ELR (cell line): ENCODE data around the gene PHF13.

Experiments used
- DNase-seq: peaks from one replicate; pipeline ENCODE4 v3.0.0-alpha.2; 2015; ENCODE audit warnings: low read depth

Gene PHF13

DNA sequence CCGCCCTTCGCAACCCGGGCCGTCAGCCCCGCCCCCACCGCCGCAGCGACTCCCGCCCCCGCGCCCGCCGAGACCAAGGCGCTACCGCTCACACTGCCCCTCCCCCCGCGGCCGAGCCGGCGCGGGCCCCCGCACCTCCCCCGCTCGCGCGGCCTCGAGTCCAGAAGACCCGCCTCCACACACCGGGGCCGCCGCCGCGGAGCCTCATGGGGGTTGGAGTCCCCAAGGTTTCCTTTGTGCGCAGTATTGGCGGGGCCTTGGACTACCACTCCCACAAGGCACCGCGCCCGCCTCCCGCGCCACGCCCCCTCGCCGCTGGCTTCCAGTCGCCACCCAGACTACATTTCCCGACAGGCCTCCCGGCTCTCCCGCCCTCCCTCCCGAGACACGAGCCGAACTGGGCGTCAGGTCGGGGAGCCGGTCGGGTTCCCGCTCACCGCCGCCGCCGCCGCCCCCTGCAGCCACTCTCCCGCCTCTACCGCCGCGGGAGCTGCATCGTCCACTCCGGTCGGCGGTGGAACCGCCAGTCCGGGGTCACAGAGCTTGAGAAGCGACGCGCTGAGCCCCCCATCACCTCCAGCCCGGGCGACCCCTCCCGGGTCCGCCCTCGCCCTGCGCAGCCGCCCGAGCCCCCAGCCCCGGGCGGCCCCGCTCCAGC, at the start of gene PHF13:
Gene PHF13 (plus strand): TSS at position 371 of the 658 bp plus-strand sequence. CDS start 336 bp downstream, outside the sequence.
- DNase-seq: peak; percentile 98

DNA sequence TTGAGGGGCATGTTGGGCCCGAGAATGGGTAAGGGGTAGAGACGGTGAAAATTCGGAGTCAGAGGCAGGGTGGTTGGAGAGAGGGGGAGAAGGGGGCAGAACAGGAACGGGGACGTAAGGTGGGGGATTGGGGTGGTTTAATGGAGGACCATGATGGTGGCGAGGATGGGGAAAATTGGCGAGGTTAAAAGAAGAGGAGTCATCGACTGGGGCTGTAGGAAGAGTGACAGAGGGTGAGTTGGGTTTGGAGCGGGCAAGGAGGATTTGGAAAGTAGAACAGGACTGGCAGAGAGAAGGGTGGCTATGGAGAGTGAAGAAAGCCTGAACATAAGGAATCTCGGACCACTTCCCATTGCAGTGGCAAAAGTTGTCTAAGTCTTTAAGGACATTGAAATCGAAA, 44.5 kb upstream of the PHF13 start:
- no peak for DNase-seq

DNA sequence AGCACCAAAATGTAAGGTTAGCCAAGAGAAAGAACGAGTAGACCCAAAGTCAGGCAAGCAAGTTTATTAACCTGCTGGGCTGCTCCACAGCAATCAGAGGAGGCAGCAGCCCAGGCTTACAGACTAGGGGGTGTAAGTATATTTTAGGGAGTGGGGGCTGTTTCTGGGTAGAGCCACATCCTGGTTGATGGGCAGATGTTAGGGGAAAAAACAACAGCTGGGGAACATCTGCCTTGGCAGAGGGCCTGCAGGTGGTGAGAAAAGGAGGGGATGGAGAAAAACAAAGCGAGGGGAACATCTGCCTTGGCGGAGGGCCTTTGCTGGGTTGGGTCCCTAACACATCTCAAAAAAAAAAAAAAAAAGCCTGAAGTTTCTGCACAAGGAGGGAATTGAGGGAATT, 43.4 kb upstream of the PHF13 start:
- DNase-seq: no peak

DNA sequence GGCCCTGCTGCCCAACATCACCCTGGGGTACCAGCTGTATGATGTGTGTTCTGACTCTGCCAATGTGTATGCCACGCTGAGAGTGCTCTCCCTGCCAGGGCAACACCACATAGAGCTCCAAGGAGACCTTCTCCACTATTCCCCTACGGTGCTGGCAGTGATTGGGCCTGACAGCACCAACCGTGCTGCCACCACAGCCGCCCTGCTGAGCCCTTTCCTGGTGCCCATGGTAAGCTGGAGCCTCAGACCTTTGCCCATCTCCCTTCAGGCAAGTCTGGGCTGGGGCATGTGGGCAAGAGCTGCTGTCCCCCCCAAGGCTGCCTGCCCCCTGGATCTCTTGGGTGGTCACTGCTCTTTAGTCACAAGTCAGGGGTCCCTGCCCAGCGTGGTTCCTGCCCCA, 42.5 kb upstream of the PHF13 start:
- DNase-seq: no peak

DNA sequence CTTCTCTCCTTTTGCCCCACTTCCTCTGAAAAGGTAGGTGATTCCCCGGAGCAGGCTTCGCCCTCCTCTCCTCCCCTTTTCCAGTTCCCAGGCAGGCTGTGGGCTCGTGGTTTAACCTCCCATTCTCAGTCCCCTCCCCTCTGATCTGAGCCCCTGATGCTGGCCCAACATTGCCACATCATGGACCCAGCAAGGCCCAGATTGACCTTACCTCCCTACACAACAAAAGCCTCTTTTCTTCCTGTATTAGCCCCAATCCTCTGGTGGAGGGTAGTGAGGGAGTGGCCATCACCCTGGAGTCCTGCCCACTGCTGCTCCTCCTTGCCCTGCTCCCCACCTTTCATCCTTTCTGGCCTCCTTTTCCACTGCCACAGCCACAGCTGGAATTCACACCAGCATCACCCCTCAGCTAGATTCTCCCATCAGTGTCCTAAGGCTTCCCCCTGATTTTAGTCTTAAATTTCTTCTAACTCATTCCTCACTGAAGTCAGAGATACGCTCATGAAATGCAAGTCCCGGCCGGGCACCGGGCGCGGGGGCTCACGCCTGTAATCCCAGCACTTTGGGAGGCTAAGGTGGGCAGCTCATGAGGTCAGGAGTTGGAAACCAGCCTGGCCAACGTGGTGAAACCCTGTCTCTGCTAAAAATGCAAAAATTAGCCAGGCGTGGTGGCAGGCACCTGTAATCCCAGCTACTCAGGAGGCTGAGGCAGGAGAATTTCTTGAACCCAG, 40.7 kb upstream of the PHF13 start:
- DNase-seq: no peak

DNA sequence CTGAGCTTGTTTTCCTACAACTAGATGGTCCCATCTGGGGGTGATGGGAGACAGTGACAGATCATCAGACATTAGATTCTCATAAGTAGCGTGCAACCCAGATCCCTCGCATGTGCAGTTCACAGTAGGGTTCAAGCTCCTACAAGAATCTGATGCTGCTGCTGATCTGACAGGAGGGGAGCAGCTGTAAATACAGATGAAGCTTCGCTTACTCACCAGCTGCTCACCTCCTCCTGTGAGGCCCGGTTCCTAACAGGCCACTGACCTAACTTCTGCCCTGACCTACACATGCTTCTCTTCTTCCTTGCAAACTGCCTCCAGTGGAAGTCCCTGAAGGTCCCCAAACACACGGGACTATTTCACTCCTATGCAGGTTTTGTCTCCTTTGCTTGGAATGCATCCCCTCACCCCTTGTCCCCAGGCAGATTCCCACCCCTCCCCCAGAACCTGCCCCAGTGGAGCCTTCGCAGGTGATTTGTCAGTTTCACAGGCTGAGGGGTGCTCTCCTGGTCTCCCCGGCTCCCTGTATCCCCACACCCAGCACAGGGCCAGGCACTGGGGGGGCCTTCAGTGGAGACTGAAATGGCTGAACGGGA, 39.4 kb upstream of the PHF13 start:
- DNase-seq: peak; percentile 55

DNA sequence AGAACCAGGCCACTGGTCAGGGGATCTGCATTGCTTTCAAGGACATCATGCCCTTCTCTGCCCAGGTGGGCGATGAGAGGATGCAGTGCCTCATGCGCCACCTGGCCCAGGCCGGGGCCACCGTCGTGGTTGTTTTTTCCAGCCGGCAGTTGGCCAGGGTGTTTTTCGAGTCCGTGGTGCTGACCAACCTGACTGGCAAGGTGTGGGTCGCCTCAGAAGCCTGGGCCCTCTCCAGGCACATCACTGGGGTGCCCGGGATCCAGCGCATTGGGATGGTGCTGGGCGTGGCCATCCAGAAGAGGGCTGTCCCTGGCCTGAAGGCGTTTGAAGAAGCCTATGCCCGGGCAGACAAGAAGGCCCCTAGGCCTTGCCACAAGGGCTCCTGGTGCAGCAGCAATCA, 38.7 kb upstream of the PHF13 start:
- DNase-seq: no peak

DNA sequence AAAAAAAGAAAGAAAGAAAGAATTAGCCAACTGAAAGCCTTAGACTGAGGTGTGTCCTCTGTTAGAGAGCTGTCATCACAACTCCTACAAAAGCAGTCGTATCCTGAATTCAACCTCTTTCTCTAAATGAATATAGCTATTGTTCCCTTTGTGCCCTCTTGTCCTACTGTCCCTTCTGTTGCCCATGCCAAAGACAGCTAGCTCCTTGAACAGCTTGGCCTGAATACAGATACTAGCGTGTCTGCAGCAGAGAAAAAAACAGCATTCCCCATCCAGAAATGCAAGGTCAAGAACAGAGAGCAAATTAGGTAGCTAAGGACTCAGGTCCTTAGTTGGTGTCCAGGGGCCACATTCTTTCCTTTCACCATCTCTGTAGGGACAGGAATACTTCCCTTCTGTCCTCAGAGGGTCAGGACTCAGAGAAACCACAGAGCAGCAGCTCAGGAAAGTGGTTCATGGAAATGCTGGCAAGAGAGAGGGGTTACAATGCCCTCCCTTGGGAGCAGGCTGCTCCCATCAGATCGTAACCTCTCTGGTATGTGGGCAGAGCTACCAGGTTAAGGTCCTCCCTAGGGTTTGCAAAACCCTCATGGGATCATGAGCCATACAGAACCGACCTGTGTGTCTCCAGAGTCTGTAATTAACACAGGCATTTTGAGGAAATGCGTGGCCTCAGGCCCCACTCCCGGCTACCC, 35.6 kb upstream of the PHF13 start:
- no peak for DNase-seq

DNA sequence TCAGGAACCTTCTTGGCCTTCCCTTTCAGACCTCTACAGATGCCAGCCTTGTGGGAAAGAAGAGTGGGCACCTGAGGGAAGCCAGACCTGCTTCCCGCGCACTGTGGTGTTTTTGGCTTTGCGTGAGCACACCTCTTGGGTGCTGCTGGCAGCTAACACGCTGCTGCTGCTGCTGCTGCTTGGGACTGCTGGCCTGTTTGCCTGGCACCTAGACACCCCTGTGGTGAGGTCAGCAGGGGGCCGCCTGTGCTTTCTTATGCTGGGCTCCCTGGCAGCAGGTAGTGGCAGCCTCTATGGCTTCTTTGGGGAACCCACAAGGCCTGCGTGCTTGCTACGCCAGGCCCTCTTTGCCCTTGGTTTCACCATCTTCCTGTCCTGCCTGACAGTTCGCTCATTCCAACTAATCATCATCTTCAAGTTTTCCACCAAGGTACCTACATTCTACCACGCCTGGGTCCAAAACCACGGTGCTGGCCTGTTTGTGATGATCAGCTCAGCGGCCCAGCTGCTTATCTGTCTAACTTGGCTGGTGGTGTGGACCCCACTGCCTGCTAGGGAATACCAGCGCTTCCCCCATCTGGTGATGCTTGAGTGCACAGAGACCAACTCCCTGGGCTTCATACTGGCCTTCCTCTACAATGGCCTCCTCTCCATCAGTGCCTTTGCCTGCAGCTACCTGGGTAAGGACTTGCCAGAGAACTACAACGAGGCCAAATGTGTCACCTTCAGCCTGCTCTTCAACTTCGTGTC, 34.7 kb upstream of the PHF13 start:
- DNase-seq: no peak

DNA sequence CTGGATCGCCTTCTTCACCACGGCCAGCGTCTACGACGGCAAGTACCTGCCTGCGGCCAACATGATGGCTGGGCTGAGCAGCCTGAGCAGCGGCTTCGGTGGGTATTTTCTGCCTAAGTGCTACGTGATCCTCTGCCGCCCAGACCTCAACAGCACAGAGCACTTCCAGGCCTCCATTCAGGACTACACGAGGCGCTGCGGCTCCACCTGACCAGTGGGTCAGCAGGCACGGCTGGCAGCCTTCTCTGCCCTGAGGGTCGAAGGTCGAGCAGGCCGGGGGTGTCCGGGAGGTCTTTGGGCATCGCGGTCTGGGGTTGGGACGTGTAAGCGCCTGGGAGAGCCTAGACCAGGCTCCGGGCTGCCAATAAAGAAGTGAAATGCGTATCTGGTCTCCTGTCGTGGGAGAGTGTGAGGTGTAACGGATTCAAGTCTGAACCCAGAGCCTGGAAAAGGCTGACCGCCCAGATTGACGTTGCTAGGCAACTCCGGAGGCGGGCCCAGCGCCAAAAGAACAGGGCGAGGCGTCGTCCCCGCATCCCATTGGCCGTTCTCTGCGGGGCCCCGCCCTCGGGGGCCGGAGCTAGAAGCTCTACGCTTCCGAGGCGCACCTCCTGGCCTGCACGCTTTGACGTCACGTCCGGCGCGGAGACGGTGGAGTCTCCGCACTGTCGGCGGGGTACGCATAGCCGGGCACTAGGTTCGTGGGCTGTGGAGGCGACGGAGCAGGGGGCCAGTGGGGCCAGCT, 34.0 kb upstream of the PHF13 start, which contains the start of gene ZBTB48:
Gene ZBTB48 (plus strand): TSS at position 621 of the 745 bp plus-strand sequence. CDS start 616 bp downstream, outside the sequence.
- peak; percentile 97 for DNase-seq

DNA sequence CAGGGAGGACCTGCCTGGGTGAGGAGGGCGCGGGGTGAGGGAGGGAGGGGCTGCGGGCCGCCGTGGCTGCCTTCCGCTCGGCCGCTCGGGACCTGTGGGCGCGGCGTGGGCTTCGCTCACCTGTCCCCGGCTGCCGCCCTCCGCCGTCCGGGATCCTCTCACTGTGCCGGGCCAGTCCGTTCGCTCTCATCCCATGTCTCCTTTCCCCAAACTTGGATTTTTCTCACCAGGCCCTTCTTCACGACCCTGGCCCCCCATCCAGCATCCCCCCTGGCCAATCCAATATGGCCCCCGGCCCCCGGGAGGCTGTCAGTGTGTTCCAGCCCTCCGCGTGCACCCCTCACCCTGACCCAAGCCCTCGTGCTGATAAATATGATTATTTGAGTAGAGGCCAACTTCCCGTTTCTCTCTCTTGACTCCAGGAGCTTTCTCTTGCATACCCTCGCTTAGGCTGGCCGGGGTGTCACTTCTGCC, 33.4 kb upstream of the PHF13 start:
- DNase-seq: no peak

DNA sequence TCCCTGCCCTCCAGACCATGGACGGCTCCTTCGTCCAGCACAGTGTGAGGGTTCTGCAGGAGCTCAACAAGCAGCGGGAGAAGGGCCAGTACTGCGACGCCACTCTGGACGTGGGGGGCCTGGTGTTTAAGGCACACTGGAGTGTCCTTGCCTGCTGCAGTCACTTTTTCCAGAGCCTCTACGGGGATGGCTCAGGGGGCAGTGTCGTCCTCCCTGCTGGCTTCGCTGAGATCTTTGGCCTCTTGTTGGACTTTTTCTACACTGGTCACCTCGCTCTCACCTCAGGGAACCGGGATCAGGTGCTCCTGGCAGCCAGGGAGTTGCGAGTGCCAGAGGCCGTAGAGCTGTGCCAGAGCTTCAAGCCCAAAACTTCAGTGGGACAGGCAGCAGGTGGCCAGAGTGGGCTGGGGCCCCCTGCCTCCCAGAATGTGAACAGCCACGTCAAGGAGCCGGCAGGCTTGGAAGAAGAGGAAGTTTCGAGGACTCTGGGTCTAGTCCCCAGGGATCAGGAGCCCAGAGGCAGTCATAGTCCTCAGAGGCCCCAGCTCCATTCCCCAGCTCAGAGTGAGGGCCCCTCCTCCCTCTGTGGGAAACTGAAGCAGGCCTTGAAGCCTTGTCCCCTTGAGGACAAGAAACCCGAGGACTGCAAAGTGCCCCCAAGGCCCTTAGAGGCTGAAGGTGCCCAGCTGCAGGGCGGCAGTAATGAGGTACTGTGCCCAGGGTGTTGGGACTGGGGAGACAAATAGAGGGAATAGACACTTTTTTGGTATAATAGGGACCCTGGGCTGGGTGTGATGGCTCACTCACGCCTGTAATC, 32.7 kb upstream of the PHF13 start:
- DNase-seq: peak; percentile 22

DNA sequence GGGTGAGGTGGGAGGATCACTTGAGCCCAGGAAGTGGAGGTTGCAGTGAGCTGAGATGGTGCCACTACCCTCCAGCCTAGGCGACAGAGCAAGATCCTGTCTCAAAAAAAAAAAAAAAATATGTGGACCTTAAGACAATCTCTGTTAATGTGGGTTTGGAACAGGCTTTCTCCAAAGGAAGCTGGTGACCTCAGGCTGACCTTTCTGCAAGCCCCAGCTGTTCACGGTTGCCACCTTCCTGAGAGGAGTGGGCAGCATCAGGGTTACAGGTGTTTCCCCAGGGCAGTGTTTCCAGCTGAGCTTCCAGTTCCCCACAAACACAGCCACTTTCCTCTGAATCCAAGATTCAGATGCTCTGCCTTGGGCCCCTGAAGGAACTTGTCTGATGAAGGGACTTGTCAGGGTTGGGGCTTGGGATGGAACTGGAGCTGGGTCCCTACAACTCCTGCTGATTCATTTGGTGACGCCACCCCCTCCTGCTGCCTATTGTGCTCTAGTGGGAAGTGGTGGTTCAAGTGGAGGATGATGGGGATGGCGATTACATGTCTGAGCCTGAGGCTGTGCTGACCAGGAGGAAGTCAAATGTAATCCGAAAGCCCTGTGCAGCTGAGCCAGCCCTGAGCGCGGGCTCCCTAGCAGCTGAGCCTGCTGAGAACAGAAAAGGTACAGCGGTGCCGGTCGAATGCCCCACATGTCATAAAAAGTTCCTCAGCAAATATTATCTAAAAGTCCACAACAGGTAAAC, 31.8 kb upstream of the PHF13 start:
- peak; percentile 12 for DNase-seq

DNA sequence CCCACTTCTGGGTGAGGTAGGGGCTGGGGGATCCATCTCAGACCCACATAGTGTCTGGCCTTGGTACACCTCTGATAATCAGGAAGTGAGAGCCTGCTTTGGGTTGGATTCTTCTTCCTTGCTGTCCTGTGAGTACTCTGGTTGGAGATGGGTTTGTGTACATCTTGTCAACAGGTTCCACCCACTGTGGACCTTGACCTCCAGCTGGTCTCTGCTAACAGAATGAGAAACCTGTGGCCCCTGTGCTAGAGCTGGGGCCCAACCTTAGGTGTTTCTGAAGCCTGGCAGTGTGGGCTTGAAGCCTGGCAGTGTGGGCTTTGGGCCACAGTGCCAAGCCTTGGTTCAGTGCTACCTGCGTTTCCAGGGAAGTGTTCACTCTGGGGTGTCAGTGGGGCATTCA, 31.2 kb upstream of the PHF13 start:
- no peak for DNase-seq

DNA sequence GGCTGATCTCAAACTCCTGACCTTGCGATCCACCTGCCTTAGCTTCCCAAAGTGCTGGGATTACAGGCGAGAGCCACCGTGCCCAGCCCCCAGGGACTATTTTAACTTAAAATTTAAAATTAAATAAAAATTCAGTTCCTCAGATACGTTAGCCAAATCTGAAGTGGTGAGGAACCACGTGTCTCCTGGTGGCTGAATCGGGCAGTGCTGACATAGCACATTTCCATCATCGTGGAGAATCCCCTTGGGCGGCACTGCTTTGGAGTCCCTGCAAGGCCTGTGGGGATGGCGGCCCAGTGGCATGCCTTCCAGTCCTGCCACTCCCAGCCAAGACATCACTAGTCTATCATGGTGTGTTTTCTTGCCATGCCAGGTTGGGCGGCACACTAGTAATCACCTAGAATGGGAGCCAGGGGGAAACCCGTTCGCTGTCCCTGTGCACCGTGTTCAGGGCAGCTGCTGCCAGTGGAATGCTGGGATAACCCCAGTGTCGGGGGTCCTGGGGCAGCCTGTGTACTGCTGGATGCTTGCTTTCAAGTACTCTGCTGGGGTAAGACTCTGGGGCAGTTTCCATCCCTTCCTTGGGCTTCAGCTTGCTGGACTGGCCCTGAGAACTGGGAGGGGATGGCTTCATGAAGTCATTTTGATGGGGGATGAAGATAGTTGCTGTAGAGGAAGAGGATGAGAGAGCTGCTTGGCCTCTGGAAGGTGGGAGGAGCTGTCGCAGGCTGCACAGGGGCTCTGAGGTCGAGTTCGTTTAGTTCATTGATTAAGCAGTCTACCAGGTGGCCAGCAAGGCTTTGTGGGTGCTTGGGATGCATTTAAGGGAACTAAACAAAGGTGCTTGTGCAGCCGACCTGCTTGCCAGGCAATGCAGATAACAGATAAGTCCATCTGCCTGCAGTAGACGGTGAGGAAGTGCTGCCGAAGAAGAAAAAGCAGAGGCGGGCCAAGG, 29.1 kb upstream of the PHF13 start:
- DNase-seq: peak; percentile 29

DNA sequence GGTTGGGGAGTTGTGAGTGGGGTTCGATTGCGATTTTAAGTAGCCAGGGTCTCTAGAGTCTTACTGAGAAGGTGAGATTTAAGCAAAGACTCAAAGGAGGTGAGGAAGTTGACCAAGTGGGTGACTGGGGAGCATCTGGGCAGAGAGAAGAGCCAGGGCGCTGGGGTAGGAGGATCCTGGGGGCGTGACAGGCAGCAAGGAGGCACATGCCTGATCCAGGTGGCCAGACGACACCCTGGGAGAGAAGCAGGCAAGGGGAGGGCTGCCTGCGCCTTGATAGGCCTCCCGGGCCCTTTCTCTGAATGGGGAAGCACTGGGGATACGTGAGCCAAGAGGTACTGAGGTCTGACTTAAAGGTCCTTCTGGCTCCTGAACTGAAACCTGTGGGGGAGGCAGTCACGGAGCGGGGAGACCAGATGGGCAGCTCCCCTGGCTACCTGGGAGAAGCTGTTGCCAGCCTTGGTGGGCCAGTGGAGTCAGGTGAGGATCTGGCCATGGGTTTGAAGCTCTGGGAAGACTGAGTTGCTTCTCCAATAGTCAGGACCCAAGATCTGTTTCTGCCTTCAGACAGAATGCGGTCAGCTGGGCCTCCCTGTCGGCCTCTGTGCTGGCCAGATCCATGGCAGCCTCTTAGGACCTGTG, 28.3 kb upstream of the PHF13 start:
- DNase-seq: no peak

DNA sequence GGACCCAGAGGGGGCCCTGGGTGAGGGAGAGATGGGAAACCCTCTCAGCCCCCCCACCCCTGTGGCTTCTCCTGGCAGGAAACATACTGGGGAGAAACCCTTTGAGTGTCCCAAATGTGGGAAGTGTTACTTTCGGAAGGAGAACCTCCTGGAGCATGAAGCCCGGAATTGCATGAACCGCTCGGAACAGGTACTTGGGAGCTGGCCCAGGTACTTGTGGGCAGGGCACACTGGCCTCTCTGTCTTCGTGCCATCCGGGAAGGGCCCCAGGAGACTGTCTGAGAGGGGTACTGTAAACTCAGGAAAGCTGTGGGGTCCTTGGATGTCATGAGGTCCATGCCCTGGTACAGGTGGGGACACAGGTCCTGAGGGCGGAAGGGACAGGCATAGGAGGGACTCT, 27.7 kb upstream of the PHF13 start:
- no peak for DNase-seq

DNA sequence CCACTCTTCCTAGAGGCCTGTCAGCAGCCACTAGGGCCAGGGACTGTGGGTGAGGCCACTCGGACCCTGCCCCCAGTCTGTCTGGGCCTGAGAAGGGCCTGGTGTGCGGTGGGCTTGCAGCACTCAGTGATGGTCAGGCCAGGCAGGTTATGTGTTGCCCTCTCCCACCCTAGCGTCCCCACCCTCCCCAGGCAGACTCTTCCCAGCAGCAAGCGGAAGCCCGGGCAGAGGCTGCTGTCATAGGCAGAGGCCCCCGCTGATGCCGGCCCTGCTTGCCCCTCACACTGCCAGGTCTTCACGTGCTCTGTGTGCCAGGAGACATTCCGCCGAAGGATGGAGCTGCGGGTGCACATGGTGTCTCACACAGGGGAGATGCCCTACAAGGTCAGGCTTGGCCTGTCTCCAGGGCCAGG, 27.1 kb upstream of the PHF13 start:
- no peak for DNase-seq
